SK-N-MC (cell line): ENCODE results near the gene ANKRD33.

Experiments
- DNase-seq: peaks from one replicate; pipeline ENCODE4 v3.0.0-alpha.2; 2011; ENCODE audit warnings: low read depth, low spot score
- H3K27ac ChIP-seq: fragments of 200-600 bp; sonication (generic); 2 replicates; pipeline ENCODE4 v1.5.1; 2016; ENCODE audit warnings: mixed run types
- H3K36me3 ChIP-seq: fragments of 200-600 bp; sonication (generic); 2 replicates; pipeline ENCODE4 v1.6.1; 2017; ENCODE audit warnings: antibody characterized with exemption, low read length, mixed read lengths; ENCODE audit not compliant: insufficient read depth
- H3K4me3 ChIP-seq: fragments of 200-600 bp; sonication (generic); 2 replicates; pipeline ENCODE4 v1.5.1; 2016
- H3K9ac ChIP-seq: fragments of 200-600 bp; sonication (generic); 2 replicates; pipeline ENCODE4 v1.8.0; 2017; ENCODE audit warnings: mixed run types, mixed read lengths; ENCODE audit not compliant: insufficient read length
- H3K9me3 ChIP-seq: fragments of 200-600 bp; sonication (generic); 2 replicates; pipeline ENCODE4 v1.6.1; 2017; ENCODE audit warnings: low read depth, mild to moderate bottlenecking, antibody characterized with exemption, low read length, moderate library complexity, mixed read lengths
- EZH2 ChIP-seq: fragments of 200-600 bp; sonication (generic); IDR thresholded peaks from one replicate; pipeline ENCODE4 v1.6.1; 2017; ENCODE audit warnings: antibody characterized with exemption
- FOXP2 ChIP-seq: optimal IDR thresholded peaks from 2 replicates; pipeline ENCODE3; 2011; ENCODE audit warnings: mild to moderate bottlenecking, moderate library complexity; ENCODE audit not compliant: insufficient read depth; ENCODE audit errors: extremely low read length, control extremely low read depth
- POLR2AphosphoS5 ChIP-seq: IDR thresholded peaks from 2 replicates; pipeline ENCODE4 v1.6.1; 2012; ENCODE audit warnings: mild to moderate bottlenecking, low read depth, low read length, borderline replicate concordance

The ANKRD33 gene

DNA sequence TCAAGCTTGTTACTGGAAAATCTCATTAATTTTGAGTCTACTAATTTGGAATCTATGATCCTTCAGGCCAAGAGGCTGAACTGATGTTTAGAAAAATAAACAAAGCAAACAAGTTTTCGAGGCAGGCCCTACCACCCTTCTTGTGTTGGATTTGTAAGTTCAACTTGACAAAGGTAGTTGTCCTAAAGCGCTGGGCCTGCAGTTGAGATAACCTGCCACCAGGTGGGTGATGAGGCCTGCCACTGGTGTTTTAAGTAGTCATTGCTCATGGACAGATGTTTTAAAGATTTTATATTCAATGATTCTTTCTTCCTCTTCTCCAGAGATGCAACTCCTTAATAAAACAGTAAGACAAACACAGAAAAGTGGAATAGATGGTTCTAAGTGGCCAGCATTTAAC lies 38.8 kb downstream of the ANKRD33 start:
- H3K27ac ChIP-seq: no peak overlapping the region
- no peak overlapping the region for H3K4me3 ChIP-seq
- no peaks in the 10 kb centered on the region for H3K36me3 ChIP-seq
- no peaks in the 10 kb centered on the region for H3K9me3 ChIP-seq
- no peak overlapping the region for H3K9ac ChIP-seq
- no peak for DNase-seq
- TF ChIP-seq FOXP2: no peak
- TF ChIP-seq EZH2: no peak
- TF ChIP-seq POLR2AphosphoS5: no peak

DNA sequence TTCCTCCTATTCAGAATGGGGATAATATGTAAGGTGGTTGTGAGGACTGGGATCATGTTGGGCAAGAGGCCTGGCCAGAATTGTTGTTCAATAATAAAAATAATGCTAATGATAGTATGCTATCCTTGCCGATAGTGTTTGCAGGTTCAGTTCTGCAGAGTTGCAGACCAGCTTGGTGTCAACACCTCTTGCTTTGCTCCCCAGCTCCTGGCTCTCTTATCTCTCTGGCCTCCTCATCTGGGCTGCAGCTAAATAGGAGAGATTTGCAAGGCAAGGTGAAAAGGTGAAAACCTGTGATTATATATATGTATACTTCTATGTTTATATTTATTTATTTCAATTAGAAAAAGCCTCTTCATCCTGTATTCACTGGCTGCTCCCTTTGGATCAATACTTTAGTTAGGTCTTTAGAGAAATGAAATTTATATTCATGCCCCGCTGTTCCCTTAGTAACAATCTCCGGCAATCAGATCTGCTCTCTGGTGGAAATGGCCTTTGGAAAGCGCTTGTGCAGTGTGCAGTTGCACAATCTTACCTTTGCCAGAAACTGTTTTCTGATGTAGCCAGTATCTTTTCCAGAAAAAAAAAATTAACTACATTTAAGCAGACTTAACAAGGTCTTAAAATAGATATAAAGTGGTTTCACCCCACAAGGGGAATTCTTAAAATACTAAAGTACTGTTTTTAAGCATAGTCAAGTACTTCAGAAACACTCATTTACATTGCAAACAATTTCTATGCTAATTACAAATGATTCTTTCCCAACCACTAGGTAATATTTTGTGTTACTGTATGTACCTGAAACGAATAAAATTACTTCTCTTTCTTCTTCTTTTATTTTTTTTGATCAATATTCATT lies 44.5 kb downstream of the ANKRD33 start:
- no peaks in the 10 kb centered on the region for H3K36me3 ChIP-seq
- TF ChIP-seq FOXP2: no peak
- TF ChIP-seq EZH2: no peak
- TF ChIP-seq POLR2AphosphoS5: no peak
- no peak for DNase-seq
- H3K4me3 ChIP-seq: no peak overlapping the region
- no peak overlapping the region for H3K27ac ChIP-seq
- H3K9me3 ChIP-seq: no peaks in the 10 kb centered on the region
- no peak overlapping the region for H3K9ac ChIP-seq

- TF ChIP-seq POLR2AphosphoS5 (no peak), FOXP2 (no peak), EZH2 (no peak)
- Histone ChIP-seq H3K36me3 (no peaks in the 10 kb centered on the region), H3K9me3 (no peaks in the 10 kb centered on the region), H3K27ac (no peak overlapping the region), H3K4me3 (no peak overlapping the region), H3K9ac (no peak overlapping the region)
- DNase-seq: no peak
Measured at GRCh38 chr12:51934080-51934479, 46.2 kb downstream of the ANKRD33 start.

DNA sequence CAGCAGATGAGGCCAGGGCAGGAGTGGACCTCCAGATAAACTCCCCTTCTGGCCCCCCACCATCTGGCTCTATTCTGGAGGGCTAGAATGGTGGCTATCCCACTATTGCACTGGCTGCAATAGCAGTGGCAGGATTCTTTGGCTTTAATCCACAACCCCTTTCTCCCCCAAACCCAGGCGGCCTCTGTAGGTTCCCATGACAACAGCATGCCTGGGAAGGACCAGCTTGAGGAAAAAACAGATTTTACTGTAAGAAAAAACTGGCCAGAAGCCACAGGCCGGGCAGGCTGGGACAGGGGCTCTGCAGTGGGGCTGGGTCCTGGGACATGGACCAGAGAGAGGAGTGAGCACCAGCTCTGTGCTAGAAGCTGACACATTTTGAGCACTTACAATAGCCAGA lies 50.0 kb downstream of the ANKRD33 start:
- no peak for TF ChIP-seq POLR2AphosphoS5
- Histone ChIP-seq H3K9me3 (no peaks in the 10 kb centered on the region), H3K36me3 (no peaks in the 10 kb centered on the region), H3K27ac (no peak overlapping the region), H3K9ac (no peak overlapping the region), H3K4me3 (no peak overlapping the region)
- no peak for DNase-seq

GRCh38 chr12:51938726-51939125 lies 50.8 kb downstream of the ANKRD33 start:
- Histone ChIP-seq H3K36me3 (no peaks in the 10 kb centered on the region), H3K9me3 (no peaks in the 10 kb centered on the region), H3K4me3 (no peak overlapping the region)

GRCh38 chr12:51941011-51941581 lies 53.2 kb downstream of the ANKRD33 start:
- H3K4me3 ChIP-seq: peak overlapping the region; percentile 66
- H3K27ac ChIP-seq: peak overlapping the region; percentile 36; the same call in 1 of the 2 replicates
- no peaks in the 10 kb centered on the region for H3K9me3 ChIP-seq
- no peak for TF ChIP-seq EZH2
- peak; percentile 49 for TF ChIP-seq FOXP2
- H3K9ac ChIP-seq: no peak overlapping the region
- H3K36me3 ChIP-seq: no peaks in the 10 kb centered on the region
- peak; percentile 62 for DNase-seq

More at GRCh38 chr12:51938726-51939125, 50.8 kb downstream of the ANKRD33 start:
- no peak for DNase-seq
- TF ChIP-seq POLR2AphosphoS5 (no peak), EZH2 (no peak), FOXP2 (no peak)
- Histone ChIP-seq H3K9ac (no peak overlapping the region), H3K27ac (no peak overlapping the region)
